Heart right ventricle (tissue), 16 donors: ENCODE measurements around the gene PNPO. TPM values are rescaled to one million over a fixed set of nuclear protein-coding genes. Genes with fewer than 3 reads are reported as not detected.

Experiments
- ATAC-seq, 8 donors: fragments of 200-7000 bp; cut with Tn5 transposase; one replicate each; pipeline ENCODE4 v1.9.1; 2020; ENCODE audit warnings: mild to moderate bottlenecking in 8 of 8, moderate library complexity in 8 of 8, moderate number of reproducible peaks in 1 of 8
- DNase-seq, 2 donors: peaks; one replicate each; pipeline ENCODE4 v3.0.0-alpha.2; 2020
- H3K27ac ChIP-seq, 10 donors: fragments of 200-600 bp; sonication (generic) in 2 of 10; one replicate each; pipeline versions ENCODE4 v1.5.0 to v1.8.0; 2020 to 2022; ENCODE audit warnings: mild to moderate bottlenecking in 3 of 10
- H3K27me3 ChIP-seq, 7 donors: fragments of 200-600 bp; one replicate each; pipeline ENCODE4 v1.8.0; 2021 to 2022; ENCODE audit warnings: mild to moderate bottlenecking in 2 of 7
- H3K36me3 ChIP-seq, 9 donors: fragments of 200-600 bp; sonication (generic) in 1 of 9; one replicate each; pipeline versions ENCODE4 v1.5.0 to v1.8.0; 2020 to 2022; ENCODE audit warnings: mild to moderate bottlenecking in 2 of 9
- H3K4me1 ChIP-seq, 9 donors: fragments of 200-600 bp; sonication (generic) in 1 of 9; one replicate each; pipeline versions ENCODE4 v1.5.0 to v1.8.0; 2020 to 2022; ENCODE audit warnings: mild to moderate bottlenecking in 4 of 9
- H3K4me3 ChIP-seq, 10 donors: fragments of 200-600 bp; sonication (generic) in 2 of 10; one replicate each; pipeline versions ENCODE4 v1.5.0 to v1.8.0; 2020 to 2022; ENCODE audit warnings: mild to moderate bottlenecking in 7 of 10, moderate library complexity in 2 of 10
- H3K9me3 ChIP-seq, 11 donors: fragments of 200-600 bp in 10 of 11; sonication (generic) in 2 of 11; one replicate each; pipeline versions ENCODE4 v1.5.0 to v1.8.0; 2013 to 2022; ENCODE audit warnings: mild to moderate bottlenecking in 2 of 11, control low read depth in 1 of 11, moderate library complexity in 1 of 11
- CTCF ChIP-seq, 9 donors: fragments of 200-600 bp; sonication (generic) in 2 of 9; IDR thresholded peaks; one replicate each; pipeline versions ENCODE4 v1.5.0 to v1.8.0; 2021 to 2022; ENCODE audit warnings: antibody characterized with exemption in 9 of 9, mild to moderate bottlenecking in 5 of 9, moderate library complexity in 1 of 9
- WGBS, 2 donors: extraction: QIAGEN DNeasy Blood & Tissue Kit; methylation state at CpG; one replicate each; pipeline ENCODE4 v1.1.7; 2013; ENCODE audit warnings: inconsistent platforms in 1 of 2; 5-methylcytosine and 5-hydroxymethylcytosine counted together
- intact Hi-C, 10 donors: fragments of 100-400 bp; cut with DNase I; formaldehyde crosslinking; loops; one replicate each; pipeline versions ENCODE4 v1.11.1 to v1.14.2; 2022
- polyA plus RNA-seq, 2 donors: library from polyadenylated mRNA; stranded (reverse); fragments of 200-250 nt; gene quantifications; one replicate each; pipeline ENCODE4 v1.2.3, GENCODE V29; 2013
- total RNA-seq, 10 donors: library from RNA; stranded (reverse); fragmentation: NEBNext Ultra II Directional in 3 of 10; extraction: Animal tissue kit (Norgen Biotek cat#: 25700) in 3 of 10; gene quantifications; one replicate each; pipeline versions ENCODE4 v1.2.1 to v1.2.4, GENCODE V29; 2021 to 2023
- donor health status: Arrhythmogenic right ventricular cardiomyopathy.
- donor health status: ischemic (EF 13 %, LVEDD 7.1; RV severe dilation, severe dysfunction).
- donor health status: healthy with polysubstance abuse.
- donor health status: DM: no; HTN: yes; CAD: no.
- donor health status: DM: no; HTN: no; CAD: no.
- donor health status: ischemic (EF 25% LVEDD 6.9; RV normal size, moderate dysfunction).
- donor health status: ischemic (EF 25% LVEDD 5.7; RV mildly dilated, moderate dysfunction).
- donor health status: healthy.
- donor health status: DM: yes; HTN: yes; CAD: no.
- donor health status: Ischemic cardiomyopathy.
- donor health status: ischemic (EF 35%, LVEDD 5.7; RV mildly dilated, moderate dysfunction).
- donor health status: nonischemic (EF 11% LVEDD 7.7; RV severe dilation, severe dysfunction).
- donor health status: DM: yes; HTN: yes; CAD: no.
- donor health status: PGD.
- donor health status: ischemic (EF 29% LVEDD 5.4; RV normal size, mild dysfunction).
- donor health status: nonischemic (EF 23%, LVEDD 6.1; RV moderate dilation, normal function).

Gene PNPO
- total and polyA plus RNA-seq, 12 donors = 9.5 to 37.0 (median 29.9) TPM

GRCh38 chr17:47946929-47947397, 5.6 kb downstream of the PNPO start:
- peaks cover 0 to 41% (median 0%) of the 10 kb centered on the region in 9 donors for H3K36me3 ChIP-seq
- peak in 7 of 8 donors; percentile 49 to 68 (median 56) for ATAC-seq
- no peak overlapping the region for H3K4me3 ChIP-seq
- peak; percentile 61 to 67 for DNase-seq
- no peaks in the 10 kb centered on the region for H3K27me3 ChIP-seq
- no peaks in the 10 kb centered on the region for H3K9me3 ChIP-seq
- peak overlapping the region in 5 of 10 donors; percentile 15 to 65 (median 49) for H3K27ac ChIP-seq
- H3K4me1 ChIP-seq = peaks cover 8 to 57% (median 37%) of the 10 kb centered on the region in 9 donors
- TF ChIP-seq CTCF (IDR thresholded peaks at IDR 0.05) = peak; percentile 69 to 91 (median 80)
- 22 to 42% methylated on average over 2 of the region's 2 CpGs for WGBS, 2 donors
- intact Hi-C loops = loop anchor here in 9 of 10 donors (2.0 to 10.0 kb wide), 7 partner anchors 50 to 188 kb away; partner anchors contain the start of genes SCRN2 (in 8 of the 9) and SP2 (in 4 of the 9)

GRCh38 chr17:47948706-47949196, 7.4 kb downstream of the PNPO start:
- intact Hi-C loops = loop anchor here (1.0 to 10.0 kb wide), 10 partner anchors 22 to 186 kb away; partner anchors contain the start of genes SCRN2 (in 7 of the 10), SP2 (in 4 of the 10) and CDK5RAP3 (in 2 of the 10)
- DNase-seq (no peak), ATAC-seq (peak in 5 of 8 donors; percentile 11 to 35 (median 23))
- Histone ChIP-seq H3K4me3 (peak overlapping the region in 6 of 10 donors; percentile 16 to 49 (median 38)), H3K27me3 (no peaks in the 10 kb centered on the region), H3K36me3 (peaks cover 0 to 38% (median 0%) of the 10 kb centered on the region in 9 donors), H3K27ac (peak overlapping the region in 9 of 10 donors; percentile 58 to 83 (median 68)), H3K4me1 (peaks cover 5 to 47% (median 30%) of the 10 kb centered on the region in 9 donors), H3K9me3 (no peaks in the 10 kb centered on the region)
- WGBS, 2 donors = 33 to 35% methylated on average over 5 of the region's 5 CpGs
- TF ChIP-seq CTCF (IDR thresholded peaks at IDR 0.05) = no peak

GRCh38 chr17:47949197-47949759, 7.9 kb downstream of the PNPO start:
- intact Hi-C loops = loop anchor here (1.0 to 10.0 kb wide), 10 partner anchors 21 to 186 kb away; partner anchors contain the start of genes SCRN2 (in 7 of the 10), SP2 (in 4 of the 10) and CDK5RAP3 (in 2 of the 10)
- Histone ChIP-seq H3K4me1 (peaks cover 5 to 47% (median 30%) of the 10 kb centered on the region in 9 donors), H3K27ac (peak overlapping the region in 9 of 10 donors; percentile 58 to 83 (median 68)), H3K9me3 (no peaks in the 10 kb centered on the region), H3K4me3 (peak overlapping the region in 8 of 10 donors; percentile 15 to 49 (median 37)), H3K27me3 (no peaks in the 10 kb centered on the region), H3K36me3 (peaks cover 0 to 35% (median 0%) of the 10 kb centered on the region in 9 donors)
- WGBS, 2 donors = 5 to 7% methylated on average over 22 of the region's 22 CpGs
- ATAC-seq (peak; percentile 78 to 93 (median 88)), DNase-seq (peak; percentile 88 to 92)
- TF ChIP-seq CTCF (IDR thresholded peaks at IDR 0.05) = peak; percentile 73 to 97 (median 93)

- H3K4me1 ChIP-seq = peaks cover 5 to 41% (median 25%) of the 10 kb centered on the region in 9 donors
- H3K4me3 ChIP-seq = no peak overlapping the region
- H3K36me3 ChIP-seq = peaks cover 0 to 28% (median 0%) of the 10 kb centered on the region in 9 donors
- no peaks in the 10 kb centered on the region for H3K9me3 ChIP-seq
- ATAC-seq = no peak
- peak overlapping the region in 5 of 10 donors; percentile 61 to 83 (median 70) for H3K27ac ChIP-seq
- intact Hi-C loops = loop anchor here (1.0 to 10.0 kb wide), 11 partner anchors 20 to 185 kb away; partner anchors contain the start of genes SCRN2 (in 7 of the 10), SP2 (in 4 of the 10) and CDK5RAP3 (in 2 of the 10)
- WGBS, 2 donors = 58 to 59% methylated on average over 3 of the region's 3 CpGs
- DNase-seq = no peak
- H3K27me3 ChIP-seq = no peaks in the 10 kb centered on the region
- no peak for TF ChIP-seq CTCF (IDR thresholded peaks at IDR 0.05)
Measured at GRCh38 chr17:47949946-47950345, 8.6 kb downstream of the PNPO start.
